Pons (tissue), 1 donor: ENCODE results near the gene STARD7.
"Not testable (repeated sequence)": the region's sequence is repeated elsewhere in the genome, so short reads cannot be mapped to it uniquely, and the experiment has no call there.

Experiments
- DNase-seq: peaks from one replicate; pipeline ENCODE4 v3.0.0-alpha.2; 2016; ENCODE audit warnings: low spot score

The STARD7 gene

GRCh38 chr2:96163768-96164429, 44.7 kb downstream of the STARD7 start:
- DNase-seq, result no peak

GRCh38 chr2:96163415-96163767, 45.2 kb downstream of the STARD7 start:
- DNase-seq, result no peak

- DNase-seq, result no peak
Measured at GRCh38 chr2:96161898-96162297, 46.7 kb downstream of the STARD7 start.

GRCh38 chr2:96160366-96160765, 48.3 kb downstream of the STARD7 start:
- DNase-seq, result not testable (repeated sequence)

GRCh38 chr2:96159084-96159830, 49.4 kb downstream of the STARD7 start:
- DNase-seq, result no peak

GRCh38 chr2:96158554-96158940, 50.1 kb downstream of the STARD7 start:
- DNase-seq, result no peak

GRCh38 chr2:96157649-96158553, 50.7 kb downstream of the STARD7 start:
- no peak for DNase-seq

- DNase-seq, result no peak
Measured at GRCh38 chr2:96156926-96157648, 51.5 kb downstream of the STARD7 start.

- no peak for DNase-seq
Measured at GRCh38 chr2:96156011-96156820, 52.4 kb downstream of the STARD7 start.

- DNase-seq, result no peak
Measured at GRCh38 chr2:96154506-96155380, 53.9 kb downstream of the STARD7 start.

- no peak for DNase-seq
Measured at GRCh38 chr2:96153991-96154431, 54.6 kb downstream of the STARD7 start.

- no peak for DNase-seq
Measured at GRCh38 chr2:96153291-96153713, 55.3 kb downstream of the STARD7 start.

- no peak for DNase-seq
Measured at GRCh38 chr2:96152304-96153161, 56.1 kb downstream of the STARD7 start.

GRCh38 chr2:96151595-96152303, 56.9 kb downstream of the STARD7 start:
- no peak for DNase-seq

GRCh38 chr2:96150791-96151594, 57.6 kb downstream of the STARD7 start:
- DNase-seq, result no peak

GRCh38 chr2:96150007-96150640, 58.5 kb downstream of the STARD7 start:
- DNase-seq, result no peak
